B cell (primary cell): ENCODE data around the gene DPH1. TPM values are rescaled to one million over a fixed set of nuclear protein-coding genes. Genes with fewer than 3 reads are reported as not detected.
A peak's percentile ranks its signal among the peaks of the same experiment; 100 is the strongest.

Experiments used
- ATAC-seq: fragments of 200-7000 bp; cut with Tn5 transposase; one replicate; pipeline ENCODE4 v1.10.0; 2021; ENCODE audit warnings: low read depth, mild to moderate bottlenecking, moderate number of reproducible peaks, moderate library complexity
- CTCF ChIA-PET: fragments of 350-600 bp; sonication (Branson Sonifier 250); formaldehyde crosslinking; loops from one replicate; lab custom pipeline; 2021; ENCODE audit warnings: antibody characterized with exemption, inconsistent platforms; lab: Charles Lee
- POLR2A ChIA-PET: fragments of 350-600 bp; sonication (Branson Sonifier 250); formaldehyde crosslinking; loops from one replicate; lab custom pipeline; 2021; ENCODE audit warnings: antibody characterized with exemption; lab: Charles Lee
- DNase-seq: peaks from one replicate; pipeline ENCODE4 v3.0.0; 2013
- H2AFZ ChIP-seq: 2 replicates; pipeline ENCODE4 v1.6.1; 2012; ENCODE audit warnings: mild to moderate bottlenecking, low read depth, low read length; ENCODE audit not compliant: insufficient read depth, poor library complexity, severe bottlenecking
- H3K27ac ChIP-seq, 2 donors: 1 replicate in 1 of 2; 2 replicates in 1 of 2; pipeline ENCODE4 v1.5.1; 2012 to 2013; ENCODE audit warnings: low read length in 2 of 2, mild to moderate bottlenecking in 2 of 2, moderate library complexity in 1 of 2
- H3K27me3 ChIP-seq, 4 experiments: fragments of 200-600 bp in 1 of 4; sonication (generic) in 1 of 4; replicated peaks in 1 of 4; 1 replicate in 2 of 4; 2 replicates in 2 of 4; pipeline versions ENCODE4 v1.6.1 to v1.7.0; 2013 to 2016; ENCODE audit warnings: low read length in 3 of 4, mild to moderate bottlenecking in 2 of 4, mixed read lengths in 1 of 4, moderate library complexity in 1 of 4; ENCODE audit not compliant: insufficient read depth in 4 of 4, control insufficient read depth in 3 of 4; ENCODE audit errors: control extremely low read depth in 1 of 4
- H3K36me3 ChIP-seq, 2 experiments: replicated peaks in 1 of 2; 1 replicate in 1 of 2; 2 replicates in 1 of 2; pipeline versions ENCODE4 v1.6.1 to v1.7.1; 2013; ENCODE audit warnings: low read length in 1 of 2; ENCODE audit not compliant: insufficient read depth in 2 of 2, control insufficient read depth in 1 of 2; ENCODE audit errors: control extremely low read depth in 1 of 2, extremely low read depth in 1 of 2
- H3K4me1 ChIP-seq, 2 donors: fragments of 200-600 bp in 1 of 2; sonication (generic) in 1 of 2; 1 replicate in 1 of 2; 2 replicates in 1 of 2; pipeline versions ENCODE4 v1.5.1 to v1.6.1; 2013 to 2017; ENCODE audit warnings: low read length in 2 of 2; ENCODE audit not compliant: control insufficient read depth in 2 of 2, insufficient read depth in 2 of 2
- H3K4me2 ChIP-seq: replicated peaks from 2 replicates; pipeline ENCODE3; 2012; ENCODE audit warnings: mild to moderate bottlenecking, low read depth, low read length; ENCODE audit not compliant: poor library complexity, severe bottlenecking
- H3K4me3 ChIP-seq, 5 experiments: fragments of 200-600 bp in 1 of 5; sonication (generic) in 1 of 5; 1 replicate in 3 of 5; 2 replicates in 2 of 5; pipeline versions ENCODE4 v1.5.1 to v1.7.0; 2011 to 2016; ENCODE audit warnings: low read length in 4 of 5, mild to moderate bottlenecking in 4 of 5, low read depth in 2 of 5, control low read depth in 1 of 5, moderate library complexity in 1 of 5; ENCODE audit not compliant: insufficient read depth in 1 of 5; ENCODE audit errors: control extremely low read depth in 1 of 5, extremely low read depth in 1 of 5
- H3K79me2 ChIP-seq: fragments of 200-600 bp; sonication (generic); one replicate; pipeline ENCODE4 v1.6.0; 2016; ENCODE audit warnings: low read length; ENCODE audit not compliant: control insufficient read depth, insufficient read depth
- H3K9ac ChIP-seq: fragments of 200-600 bp; sonication (generic); 2 replicates; pipeline ENCODE4 v1.6.1; 2017; ENCODE audit warnings: mild to moderate bottlenecking, low read length, moderate library complexity
- H3K9me3 ChIP-seq, 3 donors: one replicate each; pipeline versions ENCODE4 v1.6.1 to v1.7.1; 2013; ENCODE audit warnings: low read length in 2 of 3; ENCODE audit not compliant: control insufficient read depth in 2 of 3, insufficient read depth in 1 of 3; ENCODE audit errors: control extremely low read depth in 1 of 3
- H4K20me1 ChIP-seq: 2 replicates; pipeline ENCODE4 v1.6.0; 2012; ENCODE audit warnings: mild to moderate bottlenecking, low read length; ENCODE audit not compliant: insufficient read depth, control insufficient read depth, poor library complexity, severe bottlenecking
- H3K27ac Mint-ChIP-seq: one replicate; pipeline ENCODE4 v1.8.0; 2021; ENCODE audit warnings: mixed read lengths
- H3K27me3 Mint-ChIP-seq: one replicate; pipeline ENCODE4 v1.8.0; 2021; ENCODE audit warnings: mixed read lengths
- H3K4me1 Mint-ChIP-seq: one replicate; pipeline ENCODE4 v1.8.0; 2021; ENCODE audit warnings: mixed read lengths
- H3K4me3 Mint-ChIP-seq: one replicate; pipeline ENCODE4 v1.8.0; 2021; ENCODE audit warnings: mixed read lengths
- H3K9me3 Mint-ChIP-seq: one replicate; pipeline ENCODE4 v1.8.0; 2022; ENCODE audit warnings: mixed read lengths; ENCODE audit not compliant: insufficient read depth
- EZH2 ChIP-seq: IDR thresholded peaks from 2 replicates; pipeline ENCODE4 v1.6.1; 2012; ENCODE audit warnings: borderline replicate concordance, low read depth, mild to moderate bottlenecking, moderate library complexity, low read length; ENCODE audit not compliant: insufficient read depth, poor library complexity, severe bottlenecking
- WGBS: methylation state at CpG from one replicate; pipeline ENCODE4 v1.1.5; 2013; ENCODE audit warnings: missing lambda C conversion rate; ENCODE audit not compliant: insufficient coverage; 5-methylcytosine and 5-hydroxymethylcytosine counted together
- intact Hi-C: fragments of 100-400 bp; cut with micrococcal nuclease; formaldehyde crosslinking; loops from one replicate; pipeline ENCODE4 v1.10.0; 2022
- polyA plus RNA-seq: library from polyadenylated mRNA; depleted of rRNA; stranded (reverse); fragments of >200 nt; gene quantifications from 2 replicates; pipeline ENCODE4 v1.2.3, GENCODE V29; 2012
- total RNA-seq, 2 donors: library from RNA; stranded (reverse); fragments of 120-200 nt in 1 of 2; gene quantifications; 1 replicate in 1 of 2; 2 replicates in 1 of 2; pipeline versions ENCODE4 v1.2.3 to v1.2.4, GENCODE V29; 2013 to 2022
- TF ChIP-seq, protein P1 (sequence below): fragments of 200-600 bp; IDR thresholded peaks from one replicate; pipeline ENCODE4 v1.8.0; 2022; ENCODE audit warnings: antibody characterized with exemption, mild to moderate bottlenecking

The DPH1 gene
- total and polyA plus RNA-seq, 2 donors (not counting 1 experiment from before 2014, with no cell fraction given) = 83.6 to 105 TPM

- CTCF ChIA-PET = interaction anchor here (1.0 kb wide), 1 partner anchor 12 kb away, joined by 3 read pairs; no protein-coding TSS in a partner anchor
- H3K27ac Mint-ChIP-seq = no peak overlapping the region
Observed at GRCh38 chr17:2028737-2029136, 1.2 kb upstream of the DPH1 start.

GRCh38 chr17:2030779-2031163, 818 bp downstream of the DPH1 start:
- Mint-ChIP-seq H3K4me1 (peaks cover 35% of the 10 kb centered on the region), H3K27me3 (peaks cover 17% of the 10 kb centered on the region), H3K4me3 (peak overlapping the region; percentile 98), H3K27ac (peak overlapping the region; percentile 88), H3K9me3 (no peaks in the 10 kb centered on the region)
- TF ChIP-seq, protein P1, sequence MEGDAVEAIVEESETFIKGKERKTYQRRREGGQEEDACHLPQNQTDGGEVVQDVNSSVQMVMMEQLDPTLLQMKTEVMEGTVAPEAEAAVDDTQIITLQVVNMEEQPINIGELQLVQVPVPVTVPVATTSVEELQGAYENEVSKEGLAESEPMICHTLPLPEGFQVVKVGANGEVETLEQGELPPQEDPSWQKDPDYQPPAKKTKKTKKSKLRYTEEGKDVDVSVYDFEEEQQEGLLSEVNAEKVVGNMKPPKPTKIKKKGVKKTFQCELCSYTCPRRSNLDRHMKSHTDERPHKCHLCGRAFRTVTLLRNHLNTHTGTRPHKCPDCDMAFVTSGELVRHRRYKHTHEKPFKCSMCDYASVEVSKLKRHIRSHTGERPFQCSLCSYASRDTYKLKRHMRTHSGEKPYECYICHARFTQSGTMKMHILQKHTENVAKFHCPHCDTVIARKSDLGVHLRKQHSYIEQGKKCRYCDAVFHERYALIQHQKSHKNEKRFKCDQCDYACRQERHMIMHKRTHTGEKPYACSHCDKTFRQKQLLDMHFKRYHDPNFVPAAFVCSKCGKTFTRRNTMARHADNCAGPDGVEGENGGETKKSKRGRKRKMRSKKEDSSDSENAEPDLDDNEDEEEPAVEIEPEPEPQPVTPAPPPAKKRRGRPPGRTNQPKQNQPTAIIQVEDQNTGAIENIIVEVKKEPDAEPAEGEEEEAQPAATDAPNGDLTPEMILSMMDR = peak; percentile 66
- no peak for TF ChIP-seq EZH2
- Histone ChIP-seq H3K4me3 (peak overlapping the region; percentile 89 to 100 (median 98)), H3K4me1 (peaks cover 17 to 42% of the 10 kb centered on the region in 2 donors), H3K9ac (peak overlapping the region; percentile 96), H4K20me1 (peaks cover 33% of the 10 kb centered on the region), H3K4me2 (peak overlapping the region; percentile 94), H3K27ac (peak overlapping the region in 1 of 2 donors; percentile 79), H3K79me2 (peaks cover 35% of the 10 kb centered on the region), H3K27me3 (peaks cover 0 to 28% (median 8%) of the 10 kb centered on the region in 4 experiments), H3K36me3 (peaks cover 0 to 19% of the 10 kb centered on the region in 2 experiments), H2AFZ (peak overlapping the region; percentile 95), H3K9me3 (peaks cover 0 to 10% (median 0%) of the 10 kb centered on the region in 3 donors)
- POLR2A ChIA-PET = interaction anchor here (1.6 kb wide), 1 partner anchor 11 kb away, joined by 9 read pairs; the partner anchor contains the start of gene OVCA2
- peak; percentile 2 for ATAC-seq
- intact Hi-C loops = loop anchor here (1.0 to 5.0 kb wide), 3 partner anchors 11 to 123 kb away; no protein-coding TSS in a partner anchor
- CTCF ChIA-PET = interaction anchor here (1.8 to 2.7 kb wide), 3 partner anchors 10 to 362 kb away, joined by 5 to 12 read pairs (median 6); partner anchors contain the start of gene OVCA2
- no peak for DNase-seq
- WGBS = 20% methylated on average over 9 of the region's 10 CpGs

More at GRCh38 chr17:2028737-2029136, 1.2 kb upstream of the DPH1 start:
- POLR2A ChIA-PET = no interaction called here
- H3K4me2 ChIP-seq = no peak overlapping the region
- no peak overlapping the region for H3K9ac ChIP-seq
- Mint-ChIP-seq H3K4me3 (no peak overlapping the region), H3K27me3 (peaks cover 22% of the 10 kb centered on the region), H3K9me3 (no peaks in the 10 kb centered on the region), H3K4me1 (peaks cover 36% of the 10 kb centered on the region)
- H3K36me3 ChIP-seq = peaks cover 0 to 10% of the 10 kb centered on the region in 2 experiments
- intact Hi-C loops = no loop called here
- peaks cover 30% of the 10 kb centered on the region for H3K79me2 ChIP-seq
- peaks cover 0 to 46% (median 15%) of the 10 kb centered on the region in 4 experiments for H3K27me3 ChIP-seq
- H3K27ac ChIP-seq = no peak overlapping the region
- ATAC-seq = no peak
- H3K4me1 ChIP-seq = peaks cover 33 to 48% of the 10 kb centered on the region in 2 donors
- H3K4me3 ChIP-seq = no peak overlapping the region
- no peak for DNase-seq
- H4K20me1 ChIP-seq = peaks cover 35% of the 10 kb centered on the region
- WGBS = 53% methylated on average over 6 of the region's 6 CpGs
- no peak for TF ChIP-seq EZH2
- TF ChIP-seq, protein P1 = no peak
- H2AFZ ChIP-seq = no peak overlapping the region
- peaks cover 0 to 13% (median 0%) of the 10 kb centered on the region in 3 donors for H3K9me3 ChIP-seq
